T follicular helper cell (primary cell): Measurements from ENCODE around the gene UBXN2A.
"Not testable (repeated sequence)": the region's sequence is repeated elsewhere in the genome, so short reads cannot be mapped to it uniquely, and the experiment has no call there.

Source experiments
- DNase-seq: peaks from one replicate; pipeline ENCODE4 v3.0.0-alpha.2; 2020; ENCODE audit warnings: low read depth

Gene UBXN2A

DNA sequence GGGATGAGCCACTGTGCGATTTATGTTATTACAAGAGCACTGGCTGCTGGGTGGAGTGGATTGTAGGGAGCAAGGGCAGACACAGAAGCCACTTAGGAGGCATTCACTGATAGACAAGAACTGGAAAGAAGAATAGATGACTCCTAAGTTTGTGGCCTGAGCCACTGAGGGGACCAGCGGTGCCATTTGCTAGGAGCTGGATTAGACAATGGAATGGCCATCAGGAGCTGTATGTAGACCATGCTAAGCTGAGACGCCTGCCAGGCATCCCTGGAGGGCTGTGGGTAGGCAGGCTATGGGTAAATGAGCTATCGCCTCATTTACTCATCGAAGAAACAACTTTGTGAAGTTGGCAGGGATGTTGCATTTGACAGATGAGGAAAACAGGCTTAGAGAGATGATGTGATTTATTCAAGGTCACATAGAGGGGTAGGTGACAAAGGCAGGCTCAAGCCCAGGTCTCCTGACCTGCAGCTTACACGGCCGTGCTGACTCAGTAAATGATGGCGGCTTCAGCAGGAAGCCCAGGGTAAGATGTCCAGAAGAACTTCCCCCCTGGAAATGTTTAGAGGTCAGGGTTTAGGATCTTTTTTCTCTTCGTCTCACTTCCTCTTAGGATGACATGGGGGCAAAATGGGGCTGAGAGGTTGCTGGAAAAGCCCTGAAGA, 72.4 kb downstream of the UBXN2A start:
- no peak for DNase-seq

DNA sequence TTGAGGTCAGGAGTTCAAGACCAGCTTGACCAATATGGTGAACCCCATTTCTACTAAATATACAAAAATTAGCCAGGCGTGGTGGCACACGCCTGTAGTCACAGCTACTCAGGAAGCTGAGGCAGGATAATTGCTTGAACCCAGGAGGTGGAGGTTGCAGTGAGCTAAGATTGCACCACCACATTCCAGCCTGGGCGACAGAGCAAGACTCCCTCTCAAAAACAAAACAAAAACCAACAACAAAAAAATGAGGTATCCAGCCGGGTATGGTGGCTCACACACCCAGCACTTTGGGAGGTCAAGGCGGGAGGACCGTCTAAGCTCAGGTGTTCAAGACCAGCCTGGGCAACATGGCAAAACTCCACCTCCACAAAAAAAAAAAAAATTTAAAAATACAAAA, 74.6 kb downstream of the UBXN2A start:
- not testable (repeated sequence) for DNase-seq

DNA sequence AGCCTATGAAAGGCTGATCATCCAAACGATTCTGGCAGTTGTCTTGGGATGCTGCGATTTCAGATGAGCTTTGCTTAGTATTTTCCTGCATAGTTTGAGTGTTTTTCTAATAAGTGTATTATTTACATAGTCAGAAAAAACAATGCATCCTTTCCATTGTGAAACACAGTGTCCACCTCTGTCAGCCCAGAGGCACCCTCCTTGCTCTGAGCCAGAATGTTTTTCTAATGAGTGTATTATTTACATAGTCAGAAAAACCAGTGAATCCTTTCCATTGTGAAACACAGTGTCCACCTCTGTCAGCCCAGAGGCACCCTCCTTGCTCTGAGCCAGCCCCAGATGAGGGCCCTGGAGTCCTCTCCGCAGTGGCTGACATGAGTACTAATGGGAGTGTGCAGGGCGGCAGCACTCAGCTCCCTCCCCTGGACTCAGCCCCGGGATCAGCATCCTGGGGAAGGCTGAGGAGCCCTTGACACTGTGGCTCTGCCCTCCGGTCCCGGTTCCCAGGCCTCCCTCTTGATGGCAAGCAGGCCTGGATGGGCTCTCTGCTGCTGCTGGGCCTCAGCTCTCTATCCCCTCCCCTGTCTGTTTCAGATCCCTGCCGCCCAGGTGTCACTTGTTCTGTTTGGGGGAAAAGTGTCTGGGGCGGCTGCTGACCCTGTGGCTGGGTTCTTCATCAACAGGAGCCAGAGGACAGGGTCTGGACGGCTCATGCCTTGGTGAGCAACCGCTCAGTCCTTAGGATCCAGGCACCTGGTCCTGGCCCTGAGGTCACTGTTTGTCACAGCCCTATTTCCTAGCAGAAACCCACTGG, 75.5 kb downstream of the UBXN2A start:
- no peak for DNase-seq

DNA sequence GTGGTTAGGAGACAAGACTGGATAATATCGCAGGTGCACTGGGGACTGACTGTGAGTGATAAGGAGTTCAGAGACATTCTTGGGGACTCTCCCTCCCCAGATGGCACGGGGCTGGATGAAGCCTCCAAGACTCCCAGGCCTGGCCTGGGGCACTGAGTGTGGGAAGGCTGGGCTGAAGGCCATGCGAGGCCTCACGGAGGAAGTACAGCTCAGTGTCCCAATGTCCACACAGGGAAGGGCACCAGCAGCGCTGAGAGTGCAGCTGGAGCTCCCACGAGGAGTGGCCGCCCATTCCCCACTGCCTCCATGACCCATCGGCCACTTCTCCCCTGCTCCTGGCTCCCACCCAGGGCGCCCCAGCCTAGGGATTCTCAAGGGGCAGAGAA, 76.1 kb downstream of the UBXN2A start:
- no peak for DNase-seq

DNA sequence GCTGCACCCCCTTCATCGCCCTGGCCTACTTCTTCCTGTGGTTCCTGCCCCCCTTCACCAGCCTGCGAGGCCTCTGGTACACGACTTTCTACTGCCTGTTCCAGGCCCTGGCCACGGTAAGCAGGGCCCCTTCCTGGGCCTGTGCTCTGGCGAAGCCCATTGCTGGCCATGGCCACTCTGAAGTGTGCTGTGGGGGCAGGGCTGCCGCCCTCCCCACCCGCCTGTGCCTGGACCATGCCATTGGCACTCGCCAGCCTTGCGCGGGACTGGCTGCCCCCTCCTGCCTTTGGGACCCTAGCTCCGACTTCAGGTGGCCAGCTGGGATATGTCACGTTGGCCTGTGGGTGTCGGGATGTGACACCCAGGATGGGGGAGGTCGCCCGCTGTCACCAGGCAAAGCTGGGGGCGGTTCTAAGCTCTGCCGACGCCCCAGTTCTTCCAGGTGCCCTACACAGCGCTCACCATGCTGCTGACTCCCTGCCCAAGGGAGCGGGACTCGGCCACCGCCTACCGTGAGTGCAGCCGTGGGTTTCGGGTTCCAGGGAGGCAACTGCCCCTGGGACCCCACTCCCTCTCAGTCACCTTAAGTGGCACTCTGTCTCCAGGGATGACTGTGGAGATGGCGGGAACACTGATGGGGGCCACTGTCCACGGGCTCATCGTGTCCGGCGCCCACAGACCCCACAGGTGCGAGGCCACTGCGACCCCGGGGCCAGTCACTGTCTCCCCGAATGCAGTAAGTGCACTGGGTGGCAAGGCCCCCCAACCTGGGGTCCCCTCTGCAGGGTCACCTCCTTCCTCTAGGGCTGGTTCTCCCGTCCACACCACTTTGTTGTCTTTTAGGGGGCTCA, 76.8 kb downstream of the UBXN2A start:
- DNase-seq = no peak

DNA sequence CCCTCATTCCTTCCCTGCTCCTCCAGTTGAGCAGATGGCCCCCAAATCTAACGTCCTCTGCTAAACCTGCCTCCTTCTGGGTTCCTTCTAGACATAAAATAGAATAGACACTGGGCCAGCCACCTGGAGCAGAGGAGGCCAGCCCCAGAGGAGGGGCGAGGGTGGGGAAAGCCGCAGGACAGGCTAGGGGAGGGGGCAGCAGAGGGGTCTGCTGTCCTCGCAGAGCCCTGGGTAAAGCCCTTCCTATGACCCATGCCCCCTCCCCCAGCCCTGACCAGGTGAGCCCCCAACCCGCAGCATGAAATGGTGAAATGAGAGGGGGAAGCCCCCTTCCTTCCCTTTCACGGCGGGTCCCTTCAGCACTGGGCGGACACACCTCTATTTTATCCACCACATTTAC, 77.4 kb downstream of the UBXN2A start:
- DNase-seq = no peak

DNA sequence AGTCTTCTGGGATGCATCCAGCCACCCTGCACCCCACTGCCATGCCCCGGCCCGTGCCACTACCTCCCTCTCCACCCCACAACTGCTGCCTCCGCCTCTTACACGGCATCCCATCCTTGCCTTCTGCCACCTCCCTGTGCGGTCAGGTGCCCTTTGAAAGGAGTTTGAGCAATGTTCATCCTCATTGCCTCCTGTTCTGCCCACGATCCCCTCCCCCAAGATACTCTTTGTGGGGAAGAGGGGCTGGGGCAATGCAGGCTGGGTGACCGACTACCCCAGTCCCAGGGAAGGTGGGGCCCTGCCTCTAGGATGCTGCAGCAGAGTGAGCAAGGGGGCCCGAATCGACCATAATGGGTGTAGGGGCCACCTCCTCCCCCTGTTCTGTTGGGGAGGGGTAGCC, 78.0 kb downstream of the UBXN2A start:
- no peak for DNase-seq

DNA sequence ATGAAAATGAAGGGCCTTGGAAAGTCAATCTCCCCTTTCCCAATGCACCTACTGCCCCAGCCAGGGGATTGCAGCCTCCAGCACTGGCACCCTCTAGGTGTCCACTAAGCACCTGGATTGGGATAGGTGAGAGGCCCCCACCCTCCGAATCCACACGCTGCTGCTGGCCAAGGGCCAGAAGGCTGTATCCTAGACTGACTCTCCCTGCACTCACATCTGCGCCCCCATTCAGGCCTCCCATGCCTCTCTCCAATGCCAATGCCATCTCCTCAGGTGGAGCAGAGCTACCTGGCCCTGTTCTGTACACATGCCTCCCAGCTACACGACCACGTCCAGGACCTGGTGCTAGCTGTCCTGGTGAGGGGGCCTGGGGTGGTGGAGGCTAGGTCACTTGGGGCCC, 79.5 kb downstream of the UBXN2A start:
- DNase-seq = no peak

DNA sequence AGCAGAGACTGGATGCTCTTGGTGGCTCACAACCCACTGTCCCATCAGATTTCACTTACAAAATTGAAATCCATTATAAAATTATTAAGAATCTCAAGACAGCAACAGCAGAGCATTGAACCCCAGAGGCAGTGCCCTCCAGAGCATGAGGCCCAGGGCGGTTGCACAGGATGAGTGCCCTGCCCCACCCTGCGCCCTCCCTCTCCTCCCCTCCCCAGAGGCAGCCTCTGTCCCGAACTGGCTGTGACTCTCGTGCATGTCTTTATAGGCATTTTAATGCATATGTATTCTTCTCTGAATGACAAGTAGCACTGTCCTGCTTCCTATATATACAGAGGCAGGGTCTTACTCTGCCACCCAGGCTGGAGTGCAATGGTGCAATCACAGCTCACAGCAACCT, 80.0 kb downstream of the UBXN2A start:
- DNase-seq = no peak

DNA sequence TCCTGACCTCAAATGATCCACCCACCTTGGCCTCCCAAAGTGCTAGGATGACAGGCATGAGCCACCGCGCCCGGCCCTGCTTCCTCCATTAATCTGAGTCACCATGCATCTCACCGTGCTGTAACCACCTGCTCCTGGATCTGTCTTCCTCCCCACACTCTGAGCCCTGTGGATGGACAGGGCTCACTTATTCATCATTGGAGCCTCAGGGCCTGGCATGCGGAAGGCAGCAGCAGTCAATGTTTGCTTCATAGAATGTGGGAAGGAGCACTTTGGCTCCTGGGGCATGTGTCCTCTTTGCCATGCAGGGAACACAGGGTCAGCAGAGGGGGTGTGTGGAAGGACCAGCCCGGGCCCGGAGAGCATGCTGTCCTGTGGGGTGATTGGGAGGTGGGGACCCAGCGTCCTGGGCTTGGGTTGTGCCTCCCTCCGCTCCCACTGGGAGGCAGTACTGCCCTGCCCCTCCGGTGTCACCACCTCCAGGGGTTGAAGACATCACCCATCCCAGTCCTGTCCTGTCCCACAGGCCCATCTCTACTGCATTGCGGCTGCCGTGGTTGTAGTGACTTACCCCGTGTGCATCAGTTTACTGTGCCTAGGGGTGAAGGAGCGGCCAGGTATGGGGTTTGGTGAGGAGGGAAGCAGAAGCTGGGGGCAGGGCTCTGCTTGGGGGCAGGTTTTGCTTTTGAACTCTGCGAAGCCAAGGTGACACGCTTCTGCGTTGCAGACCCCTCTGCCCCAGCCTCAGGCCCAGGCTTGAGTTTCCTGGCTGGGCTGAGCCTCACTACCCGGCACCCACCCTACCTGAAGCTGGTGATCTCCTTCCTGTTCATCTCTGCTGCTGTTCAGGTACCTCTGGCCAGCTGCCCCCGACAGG, 81.1 kb downstream of the UBXN2A start:
- DNase-seq = no peak

DNA sequence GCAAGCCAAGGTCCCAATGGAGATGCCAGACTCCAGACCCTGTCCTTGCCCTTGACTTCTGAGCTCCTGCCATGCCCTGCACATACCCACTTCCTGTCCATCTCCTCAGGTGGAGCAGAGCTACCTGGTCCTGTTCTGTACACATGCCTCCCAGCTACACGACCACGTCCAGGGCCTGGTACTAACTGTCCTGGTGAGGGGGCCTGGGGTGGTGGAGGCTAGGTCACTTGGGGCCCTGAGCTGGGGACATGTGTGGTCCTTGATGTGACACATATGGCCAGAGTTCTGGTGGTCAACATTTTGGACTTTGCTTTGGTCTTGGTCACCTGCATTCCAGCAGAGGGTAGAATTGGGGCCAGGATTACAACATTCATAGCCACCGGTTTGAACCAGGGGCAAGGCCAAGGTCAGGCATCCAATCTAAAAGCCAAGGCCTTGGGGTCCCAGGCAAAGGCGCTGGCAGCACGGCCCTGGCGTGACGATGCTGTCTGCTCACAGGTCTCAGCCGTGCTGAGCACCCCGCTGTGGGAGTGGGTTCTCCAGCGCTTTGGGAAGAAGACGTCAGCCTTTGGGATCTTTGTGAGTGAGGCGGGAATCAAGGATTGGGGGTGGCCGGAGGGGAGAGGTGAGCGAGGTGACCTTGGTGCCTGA, 82.2 kb downstream of the UBXN2A start:
- no peak for DNase-seq

DNA sequence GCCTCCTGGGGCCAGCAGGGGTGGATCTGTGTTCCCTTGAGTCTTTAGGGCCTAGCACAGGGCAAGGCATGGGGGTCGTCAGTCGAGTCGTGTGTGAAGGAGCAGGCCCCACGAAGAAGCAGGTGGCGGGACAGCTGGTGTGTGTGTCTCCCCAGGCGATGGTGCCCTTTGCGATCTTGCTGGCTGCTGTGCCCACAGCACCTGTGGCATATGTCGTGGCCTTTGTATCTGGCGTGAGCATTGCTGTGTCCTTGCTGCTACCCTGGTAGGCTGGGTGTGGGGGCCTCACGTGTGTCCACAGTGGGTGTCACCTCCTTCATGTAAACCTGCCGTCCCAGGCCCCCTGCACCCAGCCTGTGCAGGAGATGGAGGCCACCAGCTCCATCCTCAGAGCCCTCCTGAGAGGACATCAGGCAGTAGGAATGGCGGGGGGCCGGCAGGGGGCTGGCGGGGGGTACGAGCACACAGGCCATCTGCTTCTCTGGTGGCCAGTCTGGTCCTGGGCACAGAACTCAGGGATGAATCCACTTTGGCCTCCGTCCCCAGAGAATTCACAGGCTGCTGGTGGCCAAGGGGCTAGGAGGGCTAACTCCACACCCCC, 82.8 kb downstream of the UBXN2A start:
- DNase-seq = no peak

DNA sequence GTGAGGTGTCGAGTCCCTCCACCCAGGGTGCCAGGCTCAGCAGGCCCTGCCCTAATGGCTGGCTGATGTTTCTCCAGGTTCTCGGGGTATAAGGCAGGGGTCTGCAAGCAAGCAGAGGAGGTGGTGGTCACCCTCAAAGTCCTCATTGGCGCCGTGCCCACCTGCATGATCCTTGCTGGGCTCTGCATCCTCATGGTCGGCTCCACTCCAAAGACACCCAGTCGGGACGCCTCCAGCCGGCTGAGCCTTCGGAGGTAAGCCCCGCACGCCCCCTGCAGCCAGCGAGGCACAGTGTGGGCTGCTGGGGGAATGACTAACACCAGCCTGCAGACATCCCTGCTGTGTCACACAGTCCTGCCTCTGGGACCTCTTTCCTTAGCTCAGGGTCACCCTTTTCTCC, 83.8 kb downstream of the UBXN2A start:
- DNase-seq = no peak

DNA sequence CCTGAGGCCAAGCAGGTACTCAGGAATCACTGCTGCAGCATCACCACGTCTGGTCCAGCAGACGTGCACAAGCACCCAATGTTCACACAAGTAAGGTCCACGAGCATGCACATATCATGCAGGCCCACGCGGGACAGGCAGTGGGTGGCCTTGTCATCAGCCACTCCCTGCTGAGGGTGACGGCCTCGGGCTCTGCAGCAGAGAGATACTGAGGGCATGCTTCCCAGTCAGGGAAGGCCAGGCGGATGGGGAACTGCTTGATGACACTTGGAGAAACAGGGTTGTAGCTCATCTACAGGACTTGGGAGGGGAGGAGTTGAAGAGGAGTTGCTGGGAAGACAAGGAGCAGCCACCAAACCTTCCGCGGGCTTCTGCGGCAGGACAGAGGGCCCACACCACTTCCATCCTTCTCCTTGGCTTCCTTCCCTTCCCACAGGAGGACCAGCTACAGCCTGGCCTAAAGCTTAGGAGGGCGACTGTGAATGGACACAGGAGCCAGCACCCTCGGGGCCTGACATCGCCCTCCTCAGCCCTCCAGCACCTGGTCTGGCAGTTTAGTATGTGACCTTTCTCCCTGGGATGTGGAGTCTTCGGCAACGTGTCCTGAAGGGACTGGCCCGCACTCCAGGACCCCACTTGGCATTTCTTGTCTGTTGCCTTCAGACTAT, 84.9 kb downstream of the UBXN2A start:
- no peak for DNase-seq

DNA sequence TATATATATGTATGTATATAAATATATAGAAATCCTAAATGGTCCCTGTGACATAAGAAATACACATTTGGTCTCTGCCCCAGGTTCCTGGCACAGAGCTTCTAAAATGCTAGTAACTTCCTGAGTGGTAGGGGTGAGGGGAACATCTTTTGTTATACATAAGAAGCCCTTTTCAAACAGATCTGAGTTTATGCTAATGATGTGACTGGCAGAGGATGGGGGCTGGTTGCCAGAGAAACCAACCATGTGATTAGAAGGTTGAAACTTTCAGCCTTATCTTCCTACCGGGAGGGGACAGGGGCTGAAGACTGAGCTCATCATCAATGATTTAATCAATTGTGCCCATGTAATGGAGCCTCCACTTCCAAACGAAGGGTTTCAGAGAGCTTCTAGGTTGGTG, 86.0 kb downstream of the UBXN2A start:
- no peak for DNase-seq

DNA sequence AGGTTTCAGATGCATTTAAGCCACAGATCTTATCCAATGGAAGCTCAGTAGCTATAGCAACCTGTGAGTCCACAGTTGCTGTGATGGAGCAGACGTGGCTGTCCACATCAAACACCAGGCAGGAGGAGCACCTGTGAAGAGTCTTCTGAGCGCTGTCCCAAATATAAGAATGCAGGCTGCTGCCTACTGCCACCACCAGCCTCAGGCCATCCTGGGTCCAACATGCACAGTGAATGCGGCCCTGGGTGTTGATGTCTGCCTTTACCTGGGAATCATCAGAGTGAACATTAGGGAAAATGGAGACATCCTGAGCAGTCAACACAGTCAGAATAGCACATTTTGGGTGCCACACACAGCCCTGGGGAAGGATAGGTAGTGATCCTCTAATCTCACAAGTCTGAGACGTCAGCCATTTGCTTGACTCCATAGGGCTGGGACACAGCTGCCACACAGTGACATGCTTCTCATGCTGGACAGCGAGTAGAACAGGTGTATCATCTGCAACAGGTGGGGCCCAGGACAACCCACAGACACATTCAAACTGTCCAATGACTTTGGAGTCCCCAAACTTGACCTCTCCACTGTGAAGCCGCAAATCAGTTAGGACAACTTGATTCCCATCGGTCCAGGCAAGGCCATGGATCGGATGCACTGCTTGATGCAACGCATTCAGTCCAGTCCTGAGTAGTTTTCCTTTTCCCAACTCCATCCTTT, 98.7 kb downstream of the UBXN2A start:
- DNase-seq = no peak

DNA sequence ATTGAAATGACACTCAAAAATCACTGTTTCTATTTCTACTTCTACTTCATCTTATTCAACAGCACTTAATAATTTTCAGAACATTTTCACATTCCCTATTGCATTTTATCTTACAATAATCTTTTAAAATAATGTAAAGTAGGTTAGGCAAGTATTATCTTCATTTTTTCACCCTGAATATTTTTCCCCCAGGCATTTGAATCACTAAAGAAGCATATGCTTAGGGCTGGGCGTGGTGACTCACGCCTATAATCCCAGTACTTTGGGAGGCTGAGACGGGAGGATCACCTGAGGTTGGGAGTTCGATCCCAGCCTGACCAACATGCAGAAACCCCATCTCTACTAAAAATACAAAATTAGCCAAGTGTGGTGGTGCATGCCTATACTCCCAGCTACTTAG, 100.2 kb downstream of the UBXN2A start:
- no peak for DNase-seq

DNA sequence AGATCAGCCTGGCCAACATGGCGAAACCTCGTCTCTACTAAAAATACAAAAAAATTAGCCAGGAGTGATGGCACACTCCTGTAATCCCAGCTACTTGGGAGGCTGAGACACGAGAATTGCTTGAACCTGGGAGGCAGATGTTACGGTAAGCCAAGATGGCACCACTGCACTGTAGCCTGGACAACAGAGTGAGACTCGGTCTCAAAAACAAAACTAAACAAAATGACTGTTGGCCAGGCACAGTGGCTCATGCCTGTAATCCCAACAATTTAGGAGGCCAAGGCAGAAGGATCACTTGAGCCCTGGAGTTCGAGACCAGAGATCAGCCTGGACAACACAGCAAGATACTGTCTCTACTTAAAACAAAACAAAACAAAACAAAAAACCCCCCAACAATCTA, 102.9 kb downstream of the UBXN2A start:
- not testable (repeated sequence) for DNase-seq
